HG03175 (cell line): ENCODE data around the gene PACS2.

ENCODE experiments used
- ATAC-seq: cut with Tn5 transposase; IDR thresholded peaks from one replicate; pipeline ENCODE4 v1.9.1; 2021; ENCODE audit warnings: mild to moderate bottlenecking, moderate library complexity; ENCODE audit not compliant: unreplicated experiment

Gene PACS2

DNA sequence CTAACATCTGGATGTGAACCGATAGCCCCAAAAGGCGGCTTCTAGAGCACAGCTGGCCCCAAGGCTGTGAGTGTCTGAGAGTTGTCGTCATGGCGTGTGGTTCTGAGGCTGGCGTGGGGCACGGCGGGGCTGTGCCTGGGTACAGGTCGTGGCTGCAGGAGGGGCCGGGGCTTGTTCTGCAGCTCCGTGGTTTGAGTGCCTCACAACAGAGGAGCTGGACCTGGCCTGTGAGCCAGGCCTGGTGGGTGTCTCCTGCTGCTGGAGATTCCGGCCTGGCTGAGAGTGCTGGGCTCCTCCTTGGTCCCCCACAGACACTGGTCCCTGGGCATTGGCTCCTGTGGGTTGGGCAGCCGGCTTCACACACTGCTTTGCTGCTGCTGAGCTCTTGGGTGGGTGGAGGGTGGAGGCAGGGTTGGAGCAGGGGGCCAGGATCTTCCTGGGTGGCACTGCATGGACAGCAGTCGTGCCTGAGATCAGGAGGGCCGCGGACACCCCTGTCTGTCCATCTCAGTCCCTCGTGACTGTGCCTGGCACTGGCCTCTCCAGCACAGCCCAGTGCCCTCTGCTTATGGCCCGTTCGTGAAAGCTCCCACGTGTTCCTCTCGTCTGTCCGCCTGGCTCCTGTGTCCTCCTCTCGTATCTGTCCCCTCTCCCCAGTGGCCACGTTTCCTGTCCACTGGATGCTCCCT, 52.0 kb downstream of the PACS2 start:
- ATAC-seq, result no peak

DNA sequence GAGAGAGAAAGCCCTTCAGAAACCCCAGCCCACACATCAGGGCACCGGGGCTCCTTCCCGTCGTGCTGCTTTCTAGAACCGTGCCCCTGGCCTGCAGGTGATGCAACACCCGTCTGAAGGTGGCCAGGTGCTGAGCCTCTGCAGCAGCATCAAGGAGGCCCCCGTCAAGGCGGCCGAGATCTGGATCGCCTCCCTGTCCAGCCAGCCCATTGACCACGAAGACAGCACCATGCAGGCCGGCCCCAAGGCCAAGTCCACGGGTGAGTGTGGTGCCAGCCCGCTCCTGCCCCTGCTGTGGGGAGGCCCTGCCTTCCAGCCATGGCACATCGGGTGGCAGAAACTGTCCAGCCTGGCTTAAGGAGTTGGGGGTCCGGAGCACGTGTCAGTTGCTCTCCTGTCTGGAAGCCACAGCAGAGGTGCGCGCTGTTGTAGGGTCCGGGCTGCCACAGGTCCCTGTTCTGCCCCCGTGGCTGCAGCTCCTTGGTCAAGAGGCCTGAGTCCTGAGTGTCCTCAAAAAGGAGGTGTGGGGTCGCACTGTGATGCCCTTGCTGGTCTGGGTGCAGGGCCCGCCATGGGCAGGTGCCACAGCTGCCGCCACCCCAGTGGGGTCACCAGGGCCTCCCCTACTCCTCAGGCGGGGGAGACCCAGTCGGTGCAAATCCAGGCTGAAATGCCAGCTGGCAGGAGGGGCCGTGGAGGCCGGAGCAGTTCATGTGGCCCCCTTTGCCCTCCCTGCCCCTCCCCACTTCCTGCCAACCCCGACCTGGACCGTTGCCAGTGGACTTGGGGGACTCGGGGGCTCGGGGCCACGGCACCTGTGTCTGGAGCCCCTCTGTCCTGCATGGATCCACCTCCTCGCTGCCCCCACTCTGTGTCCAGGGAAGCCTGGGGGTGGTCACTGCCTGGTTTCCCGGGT, 52.8 kb downstream of the PACS2 start:
- no peak for ATAC-seq

DNA sequence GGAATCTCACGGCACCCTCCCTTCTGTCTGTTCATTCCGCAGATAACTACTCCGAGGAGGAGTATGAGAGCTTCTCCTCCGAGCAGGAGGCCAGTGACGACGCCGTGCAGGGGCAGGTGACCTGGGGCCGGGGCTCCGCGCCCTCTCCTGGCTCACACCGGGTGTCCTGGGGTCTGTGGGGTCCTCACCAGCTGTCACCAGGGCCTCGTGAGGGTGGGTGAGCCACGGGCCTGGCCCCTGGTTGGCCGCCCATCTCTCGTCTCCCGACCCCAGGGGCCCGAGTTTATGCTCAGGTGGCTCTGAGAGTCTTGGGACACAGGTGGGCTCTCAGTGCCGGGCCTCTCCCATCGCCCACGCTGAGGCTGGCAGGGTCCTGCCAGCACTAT, 53.5 kb downstream of the PACS2 start:
- no peak for ATAC-seq

DNA sequence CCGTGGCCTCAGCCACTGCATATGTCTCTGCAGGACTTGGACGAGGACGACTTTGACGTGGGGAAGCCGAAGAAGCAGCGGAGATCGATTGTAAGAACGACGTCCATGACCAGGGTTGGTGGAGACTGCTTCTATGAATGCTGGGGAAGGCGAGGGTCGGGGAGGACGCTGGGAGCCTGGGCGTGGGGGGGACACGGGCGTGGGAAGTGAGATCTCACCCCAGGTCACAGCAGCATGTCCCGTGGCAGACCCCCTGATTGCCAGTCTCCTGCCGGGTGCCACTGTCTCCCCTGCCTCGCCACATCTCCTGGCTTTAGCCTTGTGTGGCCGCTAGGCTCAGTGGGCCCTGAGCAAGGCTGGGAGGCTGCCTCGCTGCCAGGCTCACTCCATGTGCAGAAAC, 53.9 kb downstream of the PACS2 start:
- ATAC-seq, result no peak

DNA sequence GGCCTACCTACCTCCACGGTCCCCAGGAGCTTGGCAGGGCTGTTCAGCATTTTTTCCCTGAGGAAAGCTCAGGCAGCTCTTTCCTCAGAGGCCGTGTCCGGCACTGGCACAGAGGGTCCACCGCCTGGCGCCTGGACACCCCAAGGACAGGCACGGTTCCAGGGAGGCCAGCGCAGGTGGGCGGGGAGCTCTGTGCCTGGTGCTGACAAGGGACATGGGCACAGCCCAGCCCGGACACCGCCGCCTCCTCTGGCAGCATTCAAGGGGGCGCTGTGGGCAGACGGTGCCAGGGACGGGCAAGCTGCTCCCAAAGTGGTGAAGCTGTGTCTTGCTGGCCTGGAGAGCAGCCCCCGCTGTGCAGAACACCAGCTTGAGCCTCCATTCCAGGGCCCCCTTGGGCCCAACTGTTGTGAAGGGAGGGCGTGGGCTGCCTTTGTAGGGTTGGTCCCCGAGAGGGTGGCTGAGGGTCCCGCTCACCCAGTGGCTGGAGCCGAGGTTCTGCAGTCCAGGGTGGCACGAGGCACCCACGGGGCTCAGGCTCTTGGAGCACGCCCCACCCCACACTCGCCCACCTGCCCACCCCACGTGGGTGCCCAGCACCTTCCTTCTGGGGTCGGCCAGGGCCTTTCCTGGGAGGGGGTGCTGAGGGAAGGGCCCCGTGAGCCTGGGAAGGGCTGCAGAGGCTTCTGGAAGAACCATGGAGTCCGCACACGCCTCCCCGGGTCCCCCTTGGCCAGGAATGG, 54.5 kb downstream of the PACS2 start:
- ATAC-seq, result no peak

DNA sequence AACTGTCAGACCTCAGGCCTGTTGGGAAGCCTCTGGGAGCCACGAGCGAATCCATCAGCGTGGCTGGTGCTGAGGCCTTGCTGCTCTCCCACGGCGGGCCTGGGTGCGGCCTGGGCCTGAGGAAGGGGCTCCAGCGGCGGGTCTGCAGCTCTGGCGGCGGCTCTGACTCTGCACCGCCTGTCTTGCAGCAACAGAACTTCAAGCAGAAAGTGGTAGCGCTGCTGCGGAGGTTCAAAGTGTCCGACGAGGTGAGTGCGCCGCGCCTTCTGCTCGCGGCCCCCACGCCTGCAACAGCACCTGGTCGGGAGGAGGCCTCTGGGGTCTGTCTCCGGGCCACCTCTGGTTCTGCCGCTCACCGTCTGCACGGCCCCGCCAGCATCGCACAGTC, 55.1 kb downstream of the PACS2 start:
- no peak for ATAC-seq

DNA sequence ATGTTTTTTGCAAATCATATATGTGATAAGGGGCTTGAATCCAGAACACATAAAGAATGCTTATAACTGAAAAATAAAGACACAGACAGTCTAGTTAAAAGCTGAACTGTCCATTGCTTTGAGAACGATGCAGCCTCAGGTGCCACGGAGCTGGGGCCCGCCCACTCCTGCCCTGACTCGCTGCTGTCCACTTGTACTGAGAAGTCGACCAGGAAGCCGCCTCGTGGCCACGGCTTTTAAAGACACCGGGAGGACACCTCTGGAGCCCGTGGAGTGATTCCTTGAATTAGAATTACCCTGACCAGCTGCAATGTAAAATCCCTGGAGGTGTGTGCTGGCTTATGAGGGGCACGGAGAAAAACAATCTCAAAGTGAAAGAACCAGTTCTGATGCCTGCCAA, 59.8 kb downstream of the PACS2 start:
- ATAC-seq, result no peak

DNA sequence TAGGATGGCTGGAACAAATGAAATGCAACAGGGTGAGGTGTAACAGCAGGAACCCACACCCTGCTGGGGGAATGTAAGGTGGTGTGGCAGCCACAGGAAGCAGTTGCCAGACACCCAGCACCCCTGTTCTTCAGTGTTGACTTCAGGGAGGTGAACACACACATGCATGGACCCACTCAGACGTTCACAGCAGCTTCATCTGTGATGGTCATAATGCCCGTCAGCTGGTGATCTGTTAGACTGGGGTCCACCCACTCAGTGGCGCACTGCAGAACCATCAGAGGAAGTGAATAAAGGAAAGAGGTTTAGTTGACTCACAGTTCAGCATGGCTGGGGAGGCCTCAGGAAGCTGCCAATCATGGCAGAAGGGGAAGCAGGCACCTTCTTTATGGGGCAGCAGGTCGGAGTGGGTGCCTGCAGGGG, 61.1 kb downstream of the PACS2 start:
- ATAC-seq, result no peak

DNA sequence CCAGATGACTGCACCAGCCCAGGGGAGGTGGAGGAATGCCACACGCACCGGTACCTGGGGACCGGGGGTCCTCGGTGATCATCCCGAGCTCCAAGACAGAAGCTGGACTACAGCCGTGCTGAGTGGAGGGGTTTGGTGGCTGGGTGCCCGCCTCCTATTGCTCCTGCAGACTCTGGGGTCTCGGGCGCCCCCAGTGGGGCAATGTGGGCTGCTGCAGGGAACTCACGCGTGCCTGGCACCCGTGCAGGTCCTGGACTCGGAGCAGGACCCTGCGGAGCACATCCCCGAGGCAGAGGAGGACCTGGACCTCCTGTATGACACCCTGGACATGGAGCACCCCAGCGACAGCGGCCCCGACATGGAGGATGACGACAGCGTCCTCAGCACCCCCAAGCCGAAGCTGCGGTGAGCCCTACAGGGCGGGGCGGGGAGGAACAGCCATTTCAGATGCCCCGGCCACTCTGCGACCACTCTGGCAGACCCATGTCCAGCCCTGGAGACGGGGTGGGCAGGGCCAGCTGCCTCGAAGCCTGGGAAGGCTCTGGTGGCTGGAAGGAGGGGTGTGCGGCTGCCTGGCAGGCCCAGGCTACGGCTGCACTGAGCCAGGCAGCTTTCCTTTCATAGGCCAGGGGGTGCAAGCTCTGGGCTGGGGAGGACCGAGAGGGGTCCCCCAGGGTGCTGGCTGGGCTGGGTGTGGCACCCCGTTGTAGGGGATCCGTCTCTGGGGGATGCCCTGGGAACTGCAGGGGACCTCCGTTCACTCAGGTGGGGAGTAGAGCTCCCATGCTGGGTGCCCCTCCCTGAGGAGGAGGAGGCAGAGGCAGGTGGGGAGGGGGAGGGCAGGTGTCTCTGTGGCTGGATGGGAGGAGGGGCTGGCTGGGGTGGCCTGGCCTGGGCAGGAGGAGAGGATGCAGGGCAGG, 62.2 kb downstream of the PACS2 start:
- no peak for ATAC-seq

DNA sequence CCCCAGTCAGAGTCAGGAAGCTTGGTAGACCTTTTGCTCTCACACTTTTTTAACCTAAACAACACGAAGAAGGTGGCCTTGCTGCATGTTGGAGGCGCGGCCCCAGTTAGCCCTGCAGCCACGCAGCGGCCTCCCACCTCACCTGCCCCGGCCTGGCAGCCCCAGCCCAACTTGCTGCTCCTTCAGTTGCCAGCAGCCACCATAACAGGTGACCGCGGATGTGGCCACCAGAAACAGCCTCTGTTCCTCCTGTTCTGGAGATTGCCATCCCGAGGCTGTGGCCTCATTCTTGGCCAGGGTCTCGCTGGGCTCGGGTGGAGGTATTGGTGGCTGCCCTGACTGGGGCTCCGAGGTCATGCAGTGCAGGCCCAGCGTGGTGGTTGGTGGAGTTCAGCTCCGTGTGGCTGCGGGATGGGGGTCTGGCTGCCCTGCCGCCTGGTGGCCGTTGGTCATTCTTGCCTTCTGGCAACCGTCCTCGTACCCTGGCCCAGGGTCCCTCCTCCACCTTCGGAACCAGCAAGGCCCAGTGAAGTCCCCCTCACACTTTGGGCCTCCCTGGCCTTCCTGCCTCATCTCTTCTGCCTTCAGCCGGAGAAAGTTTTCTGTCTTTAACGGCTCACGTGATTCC, 63.1 kb downstream of the PACS2 start:
- no peak for ATAC-seq

DNA sequence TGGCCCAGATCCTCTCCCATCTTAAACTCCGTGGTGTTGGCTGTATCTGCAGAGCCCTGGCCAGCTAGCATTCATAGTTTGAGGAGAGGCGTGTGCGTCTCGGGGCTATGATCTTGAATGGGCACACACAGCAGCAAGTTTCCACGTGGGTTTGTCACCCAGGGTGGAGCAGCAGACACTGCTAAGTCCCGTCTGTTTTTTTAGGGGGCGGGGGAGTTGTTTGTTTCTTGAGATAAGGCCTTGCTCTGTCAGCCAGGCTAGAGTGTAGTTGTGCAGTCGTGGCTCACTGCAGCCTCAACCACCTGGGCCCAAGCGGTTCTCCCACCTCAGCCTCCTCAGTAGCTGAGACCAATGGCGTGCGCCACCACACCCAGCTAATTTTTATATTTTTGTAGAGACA, 63.7 kb downstream of the PACS2 start:
- ATAC-seq, result no peak

DNA sequence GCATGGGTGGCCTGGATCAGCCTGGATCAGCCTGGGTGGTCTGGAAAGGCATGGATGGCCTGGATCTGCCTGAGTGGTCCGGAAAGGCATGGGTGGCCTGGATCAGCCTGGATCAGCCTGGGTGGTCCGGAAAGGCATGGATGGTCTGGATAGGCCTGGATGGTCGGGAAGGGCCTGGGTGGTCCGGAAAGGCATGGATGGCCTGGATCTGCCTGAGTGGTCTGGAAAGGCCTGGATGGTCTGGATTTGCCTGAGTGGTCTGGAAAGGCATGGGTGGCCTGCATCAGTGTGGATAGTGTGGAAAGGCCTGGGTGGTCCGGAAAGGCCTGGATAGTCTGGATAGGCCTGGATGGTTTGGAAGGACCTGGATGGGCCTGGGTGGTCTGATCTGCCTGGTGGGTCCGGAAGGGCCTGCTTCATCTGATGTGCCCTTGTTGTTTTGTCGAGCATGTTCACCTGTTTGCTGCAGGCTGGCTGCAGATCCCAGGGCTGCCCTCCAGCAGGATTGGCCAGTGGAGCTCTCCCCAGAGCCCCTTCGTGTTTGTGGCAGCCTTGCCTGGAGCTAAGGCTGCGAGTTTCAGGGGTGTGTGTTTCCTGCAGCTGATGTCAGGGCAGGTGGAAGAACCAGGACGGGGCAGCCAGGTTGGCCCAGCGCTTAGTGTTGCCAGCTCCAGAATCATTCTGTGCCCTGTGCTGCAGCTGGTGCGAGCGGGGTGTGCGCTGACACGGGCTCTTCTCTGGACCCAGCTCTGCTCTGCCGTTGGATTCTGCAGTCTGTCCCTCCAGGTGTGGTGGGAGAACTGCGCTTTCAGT, 64.5 kb downstream of the PACS2 start:
- ATAC-seq, result no peak

DNA sequence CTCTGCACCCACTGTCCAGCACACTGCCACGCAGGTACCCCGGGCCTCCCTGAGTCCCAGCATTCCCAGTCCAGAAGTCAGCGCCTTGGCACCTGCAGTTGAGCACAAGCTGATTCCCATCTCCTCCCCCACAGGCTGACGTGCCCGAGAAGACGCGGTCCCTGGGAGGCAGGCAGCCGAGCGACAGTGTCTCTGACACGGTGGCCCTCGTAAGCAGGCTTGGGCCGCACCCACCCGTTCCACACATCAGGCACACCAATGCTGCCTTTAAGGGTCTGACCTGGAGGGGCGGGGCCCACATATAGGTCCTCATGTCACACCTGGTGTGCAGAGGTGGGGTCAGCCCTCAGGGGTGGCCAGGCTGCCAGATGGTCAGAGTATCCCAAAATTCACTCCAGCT, 65.4 kb downstream of the PACS2 start:
- no peak for ATAC-seq

DNA sequence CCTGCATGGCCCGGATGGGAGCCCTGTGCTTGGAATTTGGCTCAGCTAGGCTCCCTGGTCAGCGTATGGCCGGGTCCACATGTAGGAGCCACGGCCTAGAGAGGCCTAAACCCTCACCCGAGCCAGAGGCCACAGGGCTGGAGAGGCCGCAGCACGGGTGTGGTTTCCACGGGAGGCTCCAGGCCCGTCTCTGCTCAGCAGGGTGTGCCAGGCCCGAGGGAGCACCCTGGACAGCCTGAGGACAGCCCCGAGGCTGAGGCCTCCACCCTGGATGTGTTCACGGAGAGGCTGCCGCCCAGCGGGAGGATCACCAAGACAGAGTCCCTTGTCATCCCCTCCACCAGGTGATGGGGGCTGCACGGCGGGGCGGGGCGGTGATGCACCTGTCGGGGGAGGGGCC, 66.2 kb downstream of the PACS2 start:
- no peak for ATAC-seq

DNA sequence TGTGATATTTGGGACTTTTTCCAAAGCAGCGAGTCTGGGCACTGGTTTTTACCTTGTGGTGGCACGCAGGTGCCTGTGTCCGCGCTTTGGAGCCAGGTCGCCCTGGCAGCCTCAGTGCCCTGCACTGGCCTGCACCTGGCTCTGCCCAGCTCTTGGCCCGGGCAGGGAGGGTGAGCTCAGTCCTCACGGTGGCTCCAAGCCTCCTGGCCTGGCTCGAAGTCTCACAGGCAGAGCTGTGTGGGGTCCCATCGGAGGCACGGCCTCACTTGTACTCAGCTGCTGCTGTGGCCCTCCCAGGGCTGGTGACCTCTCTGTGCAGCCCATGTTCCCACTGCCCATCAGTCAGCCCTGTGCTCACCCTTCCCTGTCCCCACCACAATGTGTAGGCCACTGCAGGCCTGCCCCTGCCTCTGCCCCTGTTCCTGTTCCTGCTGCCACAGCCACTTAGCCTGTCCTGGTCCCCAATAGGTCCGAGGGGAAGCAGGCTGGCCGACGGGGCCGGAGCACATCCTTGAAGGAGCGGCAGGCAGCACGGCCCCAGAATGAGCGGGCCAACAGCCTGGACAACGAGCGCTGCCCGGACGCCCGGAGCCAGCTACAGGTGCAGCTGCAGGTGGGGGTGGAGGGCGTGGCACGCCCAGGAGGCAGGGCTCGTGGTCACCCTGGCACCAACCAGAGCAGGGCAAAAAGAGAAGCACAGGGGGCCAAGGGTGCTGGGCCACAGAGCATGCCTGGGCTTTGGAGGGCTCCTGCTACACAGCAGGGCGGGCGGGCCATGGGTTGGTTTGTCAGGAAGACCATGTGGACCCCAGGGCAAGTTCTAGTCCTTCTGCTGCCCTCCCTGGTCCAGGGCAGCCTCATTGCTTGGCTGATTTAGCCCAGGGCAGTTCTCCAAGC, 67.1 kb downstream of the PACS2 start:
- no peak for ATAC-seq

DNA sequence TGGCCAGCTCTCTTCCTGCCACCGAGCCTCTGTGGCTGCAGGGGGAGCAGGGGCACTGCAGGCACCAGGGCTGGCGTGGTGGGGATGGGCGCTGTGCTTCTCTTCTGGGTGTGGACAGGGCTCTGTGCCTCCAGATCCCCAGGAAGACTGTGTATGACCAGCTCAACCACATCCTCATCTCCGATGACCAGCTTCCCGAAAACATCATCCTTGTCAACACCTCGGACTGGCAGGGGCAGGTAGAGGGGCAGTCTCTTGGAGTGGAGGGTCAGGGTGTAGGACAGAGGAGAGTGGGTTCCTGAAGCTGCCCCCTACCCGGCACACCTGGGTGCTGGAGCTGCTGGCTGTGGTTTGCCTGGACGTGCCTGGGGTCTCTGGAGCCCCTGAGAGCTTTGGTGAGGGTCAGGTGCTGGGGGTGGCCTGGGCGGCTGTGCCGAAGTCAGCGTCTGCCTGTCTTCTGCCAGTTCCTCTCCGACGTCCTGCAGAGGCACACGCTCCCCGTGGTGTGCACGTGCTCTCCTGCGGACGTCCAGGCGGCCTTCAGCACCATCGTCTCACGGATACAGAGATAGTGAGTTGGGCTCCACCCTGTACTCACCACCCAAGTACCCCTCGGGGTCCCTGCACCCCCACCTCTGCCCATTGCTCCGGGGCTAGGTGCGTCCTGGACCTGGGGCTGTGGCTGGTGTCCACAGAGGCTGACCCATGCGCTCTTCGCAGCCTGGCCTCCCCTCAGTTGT, 68.0 kb downstream of the PACS2 start:
- no peak for ATAC-seq

DNA sequence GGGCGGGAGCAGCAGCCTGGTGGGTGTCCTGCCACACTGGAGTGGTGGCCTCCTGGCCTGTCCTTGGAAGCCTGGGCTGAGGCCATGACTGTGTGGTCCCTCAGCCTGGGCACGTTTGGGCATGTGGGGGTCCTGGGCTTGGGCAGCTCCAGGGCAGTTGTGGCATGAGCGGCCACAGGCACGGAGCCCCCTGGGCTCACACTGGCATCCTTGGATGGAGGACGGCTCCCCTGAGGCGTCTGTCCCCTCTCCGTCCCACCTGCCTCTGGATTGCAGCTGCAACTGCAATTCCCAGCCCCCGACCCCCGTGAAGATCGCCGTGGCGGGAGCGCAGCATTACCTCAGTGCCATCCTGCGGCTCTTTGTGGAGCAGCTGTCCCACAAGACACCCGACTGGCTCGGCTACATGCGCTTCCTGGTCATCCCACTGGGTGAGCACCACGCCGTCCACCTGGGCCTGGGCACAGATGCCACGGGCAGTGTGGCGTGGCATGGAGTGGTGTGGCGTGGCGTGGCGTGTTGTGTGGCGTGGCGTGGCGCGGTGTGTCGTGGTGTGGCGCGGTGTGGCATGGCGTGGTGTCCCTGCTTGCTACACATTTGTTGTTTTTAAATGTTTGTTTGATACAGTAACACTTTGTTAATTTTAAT, 68.7 kb downstream of the PACS2 start:
- no peak for ATAC-seq
